Endodermal cell (in vitro differentiated cells): Measurements from ENCODE around the gene PNMA1. TPM values are rescaled to one million over a fixed set of nuclear protein-coding genes. Genes with fewer than 3 reads are reported as not detected.
A peak's percentile ranks its signal among the peaks of the same experiment; 100 is the strongest.

ENCODE experiments used
- DNase-seq: peaks from one replicate; pipeline ENCODE4 v3.0.0-alpha.2; 2017
- H3K27ac ChIP-seq: 2 replicates; pipeline ENCODE4 v1.5.1; 2013; ENCODE audit warnings: mild to moderate bottlenecking, low read depth, low read length, moderate library complexity
- H3K27me3 ChIP-seq: 2 replicates; pipeline ENCODE4 v1.6.1; 2013; ENCODE audit warnings: mild to moderate bottlenecking, low read length, moderate library complexity; ENCODE audit not compliant: insufficient read depth, control insufficient read depth, poor library complexity, severe bottlenecking
- H3K36me3 ChIP-seq: 2 replicates; pipeline ENCODE4 v1.7.0; 2013; ENCODE audit warnings: mild to moderate bottlenecking, low read length, moderate library complexity; ENCODE audit not compliant: control insufficient read depth, insufficient read depth
- H3K4me1 ChIP-seq: one replicate; pipeline ENCODE4 v1.7.0; 2013; ENCODE audit warnings: low read length; ENCODE audit not compliant: control insufficient read depth, insufficient read depth
- H3K4me3 ChIP-seq: 2 replicates; pipeline ENCODE4 v1.5.1; 2013; ENCODE audit warnings: mild to moderate bottlenecking, low read length, moderate library complexity
- H3K9ac ChIP-seq: 2 replicates; pipeline ENCODE4 v1.6.1; 2013; ENCODE audit warnings: mild to moderate bottlenecking, low read length, moderate library complexity; ENCODE audit not compliant: poor library complexity, severe bottlenecking; ENCODE audit errors: extremely low read depth
- H3K9me3 ChIP-seq: 2 replicates; pipeline ENCODE4 v1.6.1; 2013; ENCODE audit warnings: mild to moderate bottlenecking, low read length, moderate library complexity; ENCODE audit not compliant: control insufficient read depth
- H3K27ac Mint-ChIP-seq: 2 replicates; pipeline ENCODE4 v1.8.0; 2020; ENCODE audit warnings: mixed read lengths
- H3K27me3 Mint-ChIP-seq: 2 replicates; pipeline ENCODE4 v1.8.0; 2021; ENCODE audit warnings: mild to moderate bottlenecking, mixed read lengths; ENCODE audit not compliant: insufficient read depth
- H3K36me3 Mint-ChIP-seq: 2 replicates; pipeline ENCODE4 v1.8.0; 2020; ENCODE audit warnings: low read depth, mixed read lengths
- H3K4me1 Mint-ChIP-seq: 2 replicates; pipeline ENCODE4 v1.8.0; 2020; ENCODE audit warnings: mixed read lengths
- H3K4me3 Mint-ChIP-seq: 2 replicates; pipeline ENCODE4 v1.8.0; 2020; ENCODE audit warnings: mild to moderate bottlenecking, moderate library complexity, mixed read lengths
- H3K9me3 Mint-ChIP-seq: 2 replicates; pipeline ENCODE4 v1.8.0; 2020; ENCODE audit warnings: mild to moderate bottlenecking, mixed read lengths
- WGBS, 2 experiments: methylation state at CpG; one replicate each; pipeline versions ENCODE4 v1.1.5 to v1.1.7; 2013; ENCODE audit warnings: missing lambda C conversion rate in 2 of 2, mixed read lengths in 1 of 2; ENCODE audit not compliant: insufficient coverage in 1 of 2, insufficient read length in 1 of 2; 5-methylcytosine and 5-hydroxymethylcytosine counted together
- total RNA-seq, 2 donors: library from RNA; stranded (reverse); fragmentation: NEBNext Ultra II Directional in 1 of 2; extraction: Animal tissue kit (Norgen Biotek cat#: 25700) in 1 of 2; gene quantifications; 2 replicates in 1 of 2; 3 replicates in 1 of 2; pipeline ENCODE4 v1.2.1, GENCODE V29; 2021
- TF ChIP-seq, protein P1 (sequence below): fragments of 200-600 bp; sonication (generic); conservative IDR thresholded peaks from 2 replicates; pipeline ENCODE4 v1.5.0; 2021; ENCODE audit warnings: antibody characterized with exemption, mild to moderate bottlenecking

The PNMA1 gene
- total RNA-seq, 2 donors from 2014 or later: 66.9 to 70.4 TPM

DNA sequence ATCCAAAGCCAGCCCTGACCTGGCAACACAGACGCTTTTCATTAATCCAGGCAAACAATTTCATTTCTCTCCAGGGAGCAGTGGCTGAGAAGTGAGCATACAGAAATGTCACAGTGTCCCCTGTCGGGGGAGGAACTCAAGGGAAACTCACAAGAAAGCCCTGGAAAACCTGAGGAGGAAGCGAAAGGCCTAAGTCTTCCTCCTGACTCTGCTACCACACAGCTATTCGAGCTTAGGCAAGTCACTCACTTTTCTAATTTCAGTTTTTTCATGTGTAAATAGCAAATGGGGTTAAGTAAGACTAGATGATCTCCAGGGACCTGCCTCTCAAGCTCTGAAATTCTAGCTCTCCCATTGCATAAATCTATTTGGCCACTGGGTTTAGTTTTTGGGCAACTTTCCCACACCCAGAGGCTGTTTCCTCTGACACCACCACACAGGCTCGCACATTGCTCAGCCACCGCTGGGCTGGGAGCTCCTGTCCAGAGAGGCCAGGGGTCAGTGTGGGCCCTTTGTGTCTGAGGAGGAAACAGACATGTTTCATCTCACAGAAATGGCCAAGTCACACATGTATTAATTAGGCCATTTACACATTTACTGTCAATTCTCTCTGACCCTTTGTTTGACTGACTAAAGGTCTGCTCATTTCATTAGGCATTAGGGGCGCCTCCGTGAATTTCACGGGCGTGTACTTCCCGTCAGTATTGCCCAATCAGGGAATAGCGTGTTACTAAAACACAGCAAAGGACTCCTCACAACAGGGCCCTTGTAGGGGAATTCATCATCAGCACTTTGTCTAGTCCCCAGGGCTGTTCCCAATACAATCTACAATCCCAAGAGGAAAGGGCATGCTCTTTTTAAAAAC is 9.8 kb upstream of the PNMA1 start:
- H3K9me3 ChIP-seq: no peaks in the 10 kb centered on the region
- H3K36me3 ChIP-seq: peaks cover 72% of the 10 kb centered on the region
- Mint-ChIP-seq H3K4me1 (peaks cover 29% of the 10 kb centered on the region), H3K4me3 (no peak overlapping the region), H3K27ac (peak overlapping the region; percentile 36), H3K36me3 (peaks cover 48% of the 10 kb centered on the region), H3K27me3 (no peaks in the 10 kb centered on the region), H3K9me3 (no peaks in the 10 kb centered on the region)
- H3K27ac ChIP-seq: peak overlapping the region; percentile 78
- no peak overlapping the region for H3K9ac ChIP-seq
- peak; percentile 68 for DNase-seq
- TF ChIP-seq, protein P1, sequence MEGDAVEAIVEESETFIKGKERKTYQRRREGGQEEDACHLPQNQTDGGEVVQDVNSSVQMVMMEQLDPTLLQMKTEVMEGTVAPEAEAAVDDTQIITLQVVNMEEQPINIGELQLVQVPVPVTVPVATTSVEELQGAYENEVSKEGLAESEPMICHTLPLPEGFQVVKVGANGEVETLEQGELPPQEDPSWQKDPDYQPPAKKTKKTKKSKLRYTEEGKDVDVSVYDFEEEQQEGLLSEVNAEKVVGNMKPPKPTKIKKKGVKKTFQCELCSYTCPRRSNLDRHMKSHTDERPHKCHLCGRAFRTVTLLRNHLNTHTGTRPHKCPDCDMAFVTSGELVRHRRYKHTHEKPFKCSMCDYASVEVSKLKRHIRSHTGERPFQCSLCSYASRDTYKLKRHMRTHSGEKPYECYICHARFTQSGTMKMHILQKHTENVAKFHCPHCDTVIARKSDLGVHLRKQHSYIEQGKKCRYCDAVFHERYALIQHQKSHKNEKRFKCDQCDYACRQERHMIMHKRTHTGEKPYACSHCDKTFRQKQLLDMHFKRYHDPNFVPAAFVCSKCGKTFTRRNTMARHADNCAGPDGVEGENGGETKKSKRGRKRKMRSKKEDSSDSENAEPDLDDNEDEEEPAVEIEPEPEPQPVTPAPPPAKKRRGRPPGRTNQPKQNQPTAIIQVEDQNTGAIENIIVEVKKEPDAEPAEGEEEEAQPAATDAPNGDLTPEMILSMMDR: no peak
- H3K4me1 ChIP-seq: peaks cover 19% of the 10 kb centered on the region
- H3K27me3 ChIP-seq: no peaks in the 10 kb centered on the region
- WGBS, 2 experiments: 78 to 85% methylated on average over 10 to 12 of the region's 12 CpGs
- no peak overlapping the region for H3K4me3 ChIP-seq

DNA sequence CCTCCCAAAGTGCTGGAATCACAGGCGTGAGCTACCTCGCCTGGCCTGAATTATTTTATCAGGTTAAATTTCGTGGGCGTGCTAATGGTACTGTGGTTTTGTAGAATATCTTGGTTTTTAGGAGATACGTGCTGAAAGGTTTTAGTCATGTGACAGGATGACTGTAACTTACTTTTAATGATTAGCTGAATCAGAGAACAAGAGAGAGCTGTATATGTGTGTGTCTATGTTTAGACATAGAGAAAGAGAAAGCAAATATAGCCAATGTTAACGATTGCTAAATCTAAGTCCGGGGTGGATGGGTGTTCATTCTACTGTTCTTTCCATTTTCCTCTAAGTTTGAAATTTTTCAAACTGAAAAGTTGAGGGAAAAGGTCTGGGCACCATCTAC is 9.2 kb upstream of the PNMA1 start:
- Histone ChIP-seq H3K4me3 (no peak overlapping the region), H3K9me3 (no peaks in the 10 kb centered on the region), H3K4me1 (peaks cover 19% of the 10 kb centered on the region), H3K9ac (no peak overlapping the region), H3K27ac (peak overlapping the region; percentile 78), H3K36me3 (peaks cover 72% of the 10 kb centered on the region), H3K27me3 (no peaks in the 10 kb centered on the region)
- Mint-ChIP-seq H3K27ac (no peak overlapping the region), H3K4me1 (peaks cover 24% of the 10 kb centered on the region), H3K9me3 (no peaks in the 10 kb centered on the region), H3K4me3 (no peak overlapping the region), H3K36me3 (peaks cover 46% of the 10 kb centered on the region), H3K27me3 (no peaks in the 10 kb centered on the region)
- DNase-seq: no peak
- TF ChIP-seq, protein P1: no peak
- WGBS, 2 experiments: 91 to 96% methylated on average over 6 to 7 of the region's 7 CpGs

DNA sequence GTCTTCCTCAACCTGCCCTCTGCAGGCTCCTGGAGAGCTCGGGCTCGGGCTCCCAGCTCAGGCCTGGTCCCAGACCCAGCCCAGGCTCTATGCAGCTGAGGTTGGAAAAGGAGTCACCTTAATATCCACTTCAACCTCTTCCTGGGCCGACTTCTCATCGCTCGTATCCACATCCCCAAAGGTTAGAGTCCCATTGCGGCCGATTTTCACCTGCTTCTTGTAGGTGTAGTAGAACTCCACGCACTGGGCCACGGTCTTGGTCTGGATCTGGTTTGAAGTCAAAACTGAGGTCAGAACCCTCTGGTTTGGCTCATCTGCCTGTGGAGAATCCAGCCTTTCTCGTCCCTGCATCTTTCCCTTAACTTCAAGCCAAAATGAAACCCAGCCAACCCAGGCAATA is 8.4 kb upstream of the PNMA1 start:
- no peaks in the 10 kb centered on the region for H3K9me3 ChIP-seq
- peak; percentile 31 for DNase-seq

More for the DNA sequence above, 8.4 kb upstream of the PNMA1 start:
- Histone ChIP-seq H3K36me3 (peaks cover 72% of the 10 kb centered on the region), H3K9ac (no peak overlapping the region), H3K4me3 (no peak overlapping the region), H3K27ac (no peak overlapping the region), H3K4me1 (peaks cover 19% of the 10 kb centered on the region), H3K27me3 (no peaks in the 10 kb centered on the region)
- TF ChIP-seq, protein P1: no peak
- H3K27me3 Mint-ChIP-seq: no peaks in the 10 kb centered on the region
- no peaks in the 10 kb centered on the region for H3K9me3 Mint-ChIP-seq
- peaks cover 43% of the 10 kb centered on the region for H3K36me3 Mint-ChIP-seq
- H3K4me3 Mint-ChIP-seq: no peak overlapping the region
- peaks cover 30% of the 10 kb centered on the region for H3K4me1 Mint-ChIP-seq
- WGBS, 2 experiments: 95 to 100% methylated on average over 4 to 10 of the region's 10 CpGs
- no peak overlapping the region for H3K27ac Mint-ChIP-seq
